ENCODE results near the gene CD3G. TPM values are rescaled to one million over a fixed set of nuclear protein-coding genes. Genes with fewer than 3 reads are reported as not detected.
A peak's percentile ranks its signal among the peaks of the same experiment; 100 is the strongest.

CD3G gene
- total and polyA plus RNA-seq, 9 of the 15 experiments (the other 6 are each of a cell fraction or from before 2014, with no cell fraction given) = 0.30 to 1.7 (median 0.47) TPM

DNA sequence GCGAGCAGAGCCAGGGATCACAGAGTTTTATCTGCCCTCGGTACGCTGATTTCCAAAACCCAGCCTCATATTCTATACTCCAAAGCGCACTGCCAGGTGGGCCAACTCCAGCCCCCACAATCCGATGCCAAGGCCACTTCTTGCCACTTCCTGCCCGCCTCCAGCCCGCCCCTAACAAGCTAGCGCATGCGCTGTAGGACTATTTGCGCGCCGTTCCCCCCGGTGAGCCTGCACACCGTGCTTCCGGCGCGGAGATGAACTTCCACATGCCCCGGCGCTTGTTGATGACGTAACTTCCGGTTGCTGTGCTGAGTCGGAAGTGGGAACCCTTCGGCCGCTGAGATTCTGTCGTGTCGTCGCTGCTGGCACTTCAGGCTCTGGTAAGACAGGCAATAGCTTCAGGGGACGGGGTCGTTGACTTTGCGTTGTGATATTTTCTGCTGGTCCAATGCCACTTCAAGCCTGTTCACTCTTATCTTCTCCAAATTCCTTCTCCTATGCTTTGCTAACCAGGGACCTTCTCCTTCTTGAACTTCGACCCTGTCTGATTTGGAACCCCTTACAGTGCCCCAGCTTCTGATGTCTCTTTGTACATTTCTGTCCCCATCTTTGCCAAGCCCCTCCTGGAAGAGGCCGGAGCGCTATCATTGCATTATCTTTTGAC lies 15.3 kb downstream of the CD3G start, which contains the start of gene UBE4A (continued):
- TF ChIP-seq, protein P1, sequence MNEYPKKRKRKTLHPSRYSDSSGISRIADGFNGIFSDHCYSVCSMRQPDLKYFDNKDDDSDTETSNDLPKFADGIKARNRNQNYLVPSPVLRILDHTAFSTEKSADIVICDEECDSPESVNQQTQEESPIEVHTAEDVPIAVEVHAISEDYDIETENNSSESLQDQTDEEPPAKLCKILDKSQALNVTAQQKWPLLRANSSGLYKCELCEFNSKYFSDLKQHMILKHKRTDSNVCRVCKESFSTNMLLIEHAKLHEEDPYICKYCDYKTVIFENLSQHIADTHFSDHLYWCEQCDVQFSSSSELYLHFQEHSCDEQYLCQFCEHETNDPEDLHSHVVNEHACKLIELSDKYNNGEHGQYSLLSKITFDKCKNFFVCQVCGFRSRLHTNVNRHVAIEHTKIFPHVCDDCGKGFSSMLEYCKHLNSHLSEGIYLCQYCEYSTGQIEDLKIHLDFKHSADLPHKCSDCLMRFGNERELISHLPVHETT (CRISPR knock-in tag; conservative IDR thresholded peaks at IDR 0.05 in 1 of 2, IDR thresholded peaks at IDR 0.05 in 1 of 2) = peak in 1 of 2 experiments; percentile 78; a peak in 2 of 4 replicates
- TF ChIP-seq ZKSCAN8 (CRISPR knock-in tag; IDR thresholded peaks at IDR 0.05) = no peak
- TF ChIP-seq ZNF165 (CRISPR knock-in tag; IDR thresholded peaks at IDR 0.05; ENCODE audit: borderline replicate concordance) = no peak
- no peak for TF ChIP-seq CCAR2 (IDR thresholded peaks at IDR 0.05; ENCODE audit: low read depth, low read length)
- TF ChIP-seq FOSL1 (tag; conservative IDR thresholded peaks at IDR 0.05) = peak; percentile 49; the same call in 1 of the 2 replicates
- no peak; a peak in 1 of 4 replicates for TF ChIP-seq KDM1A (IDR thresholded peaks at IDR 0.05)
- TF ChIP-seq ETV5 (CRISPR knock-in tag; IDR thresholded peaks at IDR 0.05; ENCODE audit: low read depth) = peak; percentile 88
- TF ChIP-seq ESRRA (IDR thresholded peaks at IDR 0.05; ENCODE audit: borderline replicate concordance, low read depth) = peak; percentile 20; the same call in 1 of the 2 replicates
- TF ChIP-seq C11orf30 (IDR thresholded peaks at IDR 0.05; ENCODE audit: low read depth) = peak; percentile 96
- peak; percentile 63 for TF ChIP-seq SMARCA5 (IDR thresholded peaks at IDR 0.05)
- TF ChIP-seq SIRT6 (IDR thresholded peaks at IDR 0.05; ENCODE audit: low read depth, low read length) = no peak
- TF ChIP-seq POLR2G (IDR thresholded peaks at IDR 0.05; ENCODE audit: low read depth, low read length) = peak; percentile 88
- peak; percentile 90 for TF ChIP-seq DIDO1 (tag; IDR thresholded peaks at IDR 0.05; ENCODE audit: low read depth)
- TF ChIP-seq NFYB (IDR thresholded peaks at IDR 0.05; ENCODE audit: extremely low read depth, insufficient read length) = no peak
- TF ChIP-seq, protein P2, sequence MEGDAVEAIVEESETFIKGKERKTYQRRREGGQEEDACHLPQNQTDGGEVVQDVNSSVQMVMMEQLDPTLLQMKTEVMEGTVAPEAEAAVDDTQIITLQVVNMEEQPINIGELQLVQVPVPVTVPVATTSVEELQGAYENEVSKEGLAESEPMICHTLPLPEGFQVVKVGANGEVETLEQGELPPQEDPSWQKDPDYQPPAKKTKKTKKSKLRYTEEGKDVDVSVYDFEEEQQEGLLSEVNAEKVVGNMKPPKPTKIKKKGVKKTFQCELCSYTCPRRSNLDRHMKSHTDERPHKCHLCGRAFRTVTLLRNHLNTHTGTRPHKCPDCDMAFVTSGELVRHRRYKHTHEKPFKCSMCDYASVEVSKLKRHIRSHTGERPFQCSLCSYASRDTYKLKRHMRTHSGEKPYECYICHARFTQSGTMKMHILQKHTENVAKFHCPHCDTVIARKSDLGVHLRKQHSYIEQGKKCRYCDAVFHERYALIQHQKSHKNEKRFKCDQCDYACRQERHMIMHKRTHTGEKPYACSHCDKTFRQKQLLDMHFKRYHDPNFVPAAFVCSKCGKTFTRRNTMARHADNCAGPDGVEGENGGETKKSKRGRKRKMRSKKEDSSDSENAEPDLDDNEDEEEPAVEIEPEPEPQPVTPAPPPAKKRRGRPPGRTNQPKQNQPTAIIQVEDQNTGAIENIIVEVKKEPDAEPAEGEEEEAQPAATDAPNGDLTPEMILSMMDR (IDR thresholded peaks at IDR 0.05 in 2 of 3, conservative IDR thresholded peaks at IDR 0.05 in 1 of 3; ENCODE audit: insufficient read depth in 2 of 3, low read depth in 1 of 3, low read length in 3 of 3) = no peak; a peak in 1 of 6 replicates
- TF ChIP-seq, protein P3, sequence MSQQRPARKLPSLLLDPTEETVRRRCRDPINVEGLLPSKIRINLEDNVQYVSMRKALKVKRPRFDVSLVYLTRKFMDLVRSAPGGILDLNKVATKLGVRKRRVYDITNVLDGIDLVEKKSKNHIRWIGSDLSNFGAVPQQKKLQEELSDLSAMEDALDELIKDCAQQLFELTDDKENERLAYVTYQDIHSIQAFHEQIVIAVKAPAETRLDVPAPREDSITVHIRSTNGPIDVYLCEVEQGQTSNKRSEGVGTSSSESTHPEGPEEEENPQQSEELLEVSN (IDR thresholded peaks at IDR 0.05; ENCODE audit: borderline replicate concordance in 1 of 2, extremely low read depth in 1 of 2, insufficient read depth in 1 of 2, insufficient read length in 1 of 2, low read depth in 1 of 2, low read length in 1 of 2, poor library complexity in 1 of 2, severe bottlenecking in 1 of 2) = peak in 1 of 2 experiments; percentile 25
- no peak for TF ChIP-seq FOXA3 (CRISPR knock-in tag; conservative IDR thresholded peaks at IDR 0.05 in 1 of 2, IDR thresholded peaks at IDR 0.05 in 1 of 2)
- peak; percentile 69; the same call in 1 of the 2 replicates for TF ChIP-seq MTA3 (IDR thresholded peaks at IDR 0.05; ENCODE audit: borderline replicate concordance)
- no peak for TF ChIP-seq HDAC3 (IDR thresholded peaks at IDR 0.05; ENCODE audit: borderline replicate concordance, partially characterized antibody)
